WTC11 (cell line): ENCODE data around the gene CASKIN2. TPM values are rescaled to one million over a fixed set of nuclear protein-coding genes. Genes with fewer than 3 reads are reported as not detected.

Experiments used
- ATAC-seq: fragments of 200-7000 bp; cut with Tn5 transposase; 2 replicates; pipeline ENCODE4 v1.10.0; 2021; ENCODE audit warnings: mild to moderate bottlenecking, moderate library complexity
- CTCF ChIA-PET: fragments of 300-600 bp; sonication (Branson Sonifier 250); formaldehyde crosslinking; loops from one replicate; lab custom pipeline; 2021; ENCODE audit warnings: antibody characterized with exemption; lab: Charles Lee
- POLR2A ChIA-PET: fragments of 350-600 bp; sonication (Branson Sonifier 250); formaldehyde crosslinking; loops from one replicate; lab custom pipeline; 2021; ENCODE audit warnings: antibody characterized with exemption; lab: Charles Lee
- DNase-seq: peaks from one replicate; pipeline ENCODE4 v3.0.0; 2021; ENCODE audit warnings: low spot score
- H3K27ac Mint-ChIP-seq: 2 replicates; pipeline ENCODE4 v1.8.0; 2021; ENCODE audit warnings: mixed read lengths
- H3K27me3 Mint-ChIP-seq: 2 replicates; pipeline ENCODE4 v1.8.0; 2021; ENCODE audit warnings: low read depth, mild to moderate bottlenecking, moderate library complexity, mixed read lengths
- H3K36me3 Mint-ChIP-seq: 2 replicates; pipeline ENCODE4 v1.8.0; 2021; ENCODE audit warnings: mixed read lengths
- H3K4me1 Mint-ChIP-seq: 2 replicates; pipeline ENCODE4 v1.8.0; 2022; ENCODE audit warnings: mixed read lengths
- H3K4me3 Mint-ChIP-seq: 2 replicates; pipeline ENCODE4 v1.8.0; 2021; ENCODE audit warnings: mild to moderate bottlenecking, moderate library complexity, mixed read lengths
- H3K9me3 Mint-ChIP-seq: 2 replicates; pipeline ENCODE4 v1.8.0; 2021; ENCODE audit warnings: mixed read lengths
- ARID4B ChIP-seq: sonication (generic); formaldehyde crosslinking; IDR thresholded peaks from 2 replicates; pipeline ENCODE4 v1.8.0; 2023; ENCODE audit warnings: missing genetic modification reagents, mild to moderate bottlenecking, borderline replicate concordance
- CREM ChIP-seq: sonication (generic); formaldehyde crosslinking; IDR thresholded peaks from 2 replicates; pipeline ENCODE4 v1.8.1; 2022; ENCODE audit warnings: mild to moderate bottlenecking, missing genetic modification reagents, moderate library complexity
- ESRRA ChIP-seq: sonication (generic); formaldehyde crosslinking; IDR thresholded peaks from 2 replicates; pipeline ENCODE4 v1.8.1; 2022; ENCODE audit warnings: mild to moderate bottlenecking, missing genetic modification reagents, borderline replicate concordance
- ETV6 ChIP-seq: sonication (generic); formaldehyde crosslinking; IDR thresholded peaks from 2 replicates; pipeline ENCODE4 v1.8.1; 2022; ENCODE audit warnings: mild to moderate bottlenecking, missing genetic modification reagents
- FOXK1 ChIP-seq: sonication (generic); formaldehyde crosslinking; IDR thresholded peaks from 2 replicates; pipeline ENCODE4 v1.8.0; 2022; ENCODE audit warnings: mild to moderate bottlenecking, moderate library complexity, missing genetic modification reagents
- MXD4 ChIP-seq: fragments of 250-450 bp; sonication (Bioruptor Pico); IDR thresholded peaks from 2 replicates; pipeline ENCODE4 v1.8.0; 2021; ENCODE audit warnings: mild to moderate bottlenecking, moderate library complexity, borderline replicate concordance
- MYBL2 ChIP-seq: sonication (generic); formaldehyde crosslinking; IDR thresholded peaks from 2 replicates; pipeline ENCODE4 v1.8.1; 2023; ENCODE audit warnings: mild to moderate bottlenecking, moderate library complexity, missing genetic modification reagents
- NFATC4 ChIP-seq: fragments of 250-450 bp; sonication (Bioruptor Pico); IDR thresholded peaks from 2 replicates; pipeline ENCODE4 v1.9.0; 2021; ENCODE audit warnings: mild to moderate bottlenecking
- NR1H2 ChIP-seq: sonication (generic); formaldehyde crosslinking; IDR thresholded peaks from 2 replicates; pipeline ENCODE4 v1.9.0; 2021; ENCODE audit warnings: mild to moderate bottlenecking, moderate library complexity, missing genetic modification reagents
- PRRX2 ChIP-seq: fragments of 250-450 bp; sonication (Bioruptor Pico); IDR thresholded peaks from 2 replicates; pipeline ENCODE4 v1.8.0; 2021; ENCODE audit warnings: mild to moderate bottlenecking
- SMAD3 ChIP-seq: sonication (generic); formaldehyde crosslinking; IDR thresholded peaks from 2 replicates; pipeline ENCODE4 v1.8.0; 2022; ENCODE audit warnings: missing genetic modification reagents, mild to moderate bottlenecking, borderline replicate concordance
- SOX15 ChIP-seq: fragments of 250-450 bp; sonication (Bioruptor Pico); IDR thresholded peaks from 2 replicates; pipeline ENCODE4 v1.9.0; 2021; ENCODE audit warnings: mild to moderate bottlenecking
- TCF7 ChIP-seq: sonication (generic); formaldehyde crosslinking; IDR thresholded peaks from 2 replicates; pipeline ENCODE4 v1.8.0; 2022; ENCODE audit warnings: mild to moderate bottlenecking, low read depth, missing genetic modification reagents, moderate library complexity
- ZBTB43 ChIP-seq: sonication (generic); formaldehyde crosslinking; IDR thresholded peaks from 2 replicates; pipeline ENCODE4 v1.8.1; 2023; ENCODE audit warnings: mild to moderate bottlenecking, missing genetic modification reagents
- ZMAT4 ChIP-seq: fragments of 250-450 bp; sonication (Bioruptor Pico); IDR thresholded peaks from 2 replicates; pipeline ENCODE4 v1.9.0; 2021; ENCODE audit warnings: mild to moderate bottlenecking
- total RNA-seq: library from RNA; stranded (reverse); gene quantifications from 3 replicates; pipeline ENCODE4 v1.2.3, GENCODE V29; 2021
- TF ChIP-seq, protein P1 (sequence below): sonication (generic); formaldehyde crosslinking; IDR thresholded peaks from 2 replicates; pipeline ENCODE4 v1.8.1; 2022; ENCODE audit warnings: low read depth, missing genetic modification reagents, borderline replicate concordance
- TF ChIP-seq, protein P2 (sequence below): sonication (generic); formaldehyde crosslinking; IDR thresholded peaks from 2 replicates; pipeline ENCODE4 v1.8.0; 2022; ENCODE audit warnings: mild to moderate bottlenecking, missing genetic modification reagents
- TF ChIP-seq, protein P3 (sequence below): sonication (generic); formaldehyde crosslinking; IDR thresholded peaks from 2 replicates; pipeline ENCODE4 v1.8.0; 2023; ENCODE audit warnings: mild to moderate bottlenecking, missing genetic modification reagents
- TF ChIP-seq, protein P4 (sequence below): sonication (generic); formaldehyde crosslinking; IDR thresholded peaks from 2 replicates; pipeline ENCODE4 v1.8.1; 2022; ENCODE audit warnings: mild to moderate bottlenecking, missing genetic modification reagents, moderate library complexity, borderline replicate concordance

The CASKIN2 gene
- total RNA-seq, 1 experiment from 2014 or later = 31.9 TPM

- Mint-ChIP-seq H3K27ac (no peak overlapping the region), H3K9me3 (no peaks in the 10 kb centered on the region), H3K27me3 (no peaks in the 10 kb centered on the region), H3K4me3 (no peak overlapping the region), H3K36me3 (no peaks in the 10 kb centered on the region), H3K4me1 (peaks cover 16% of the 10 kb centered on the region)
- TF ChIP-seq SOX15 (CRISPR knock-in tag) (no peak), NR1H2 (CRISPR knock-in tag) (no peak), MYBL2 (CRISPR knock-in tag) (no peak), ZMAT4 (no peak), ARID4B (CRISPR knock-in tag) (no peak), SMAD3 (CRISPR knock-in tag) (no peak), FOXK1 (CRISPR knock-in tag) (no peak), TCF7 (CRISPR knock-in tag) (no peak), ZBTB43 (CRISPR knock-in tag) (no peak), ESRRA (no peak), ETV6 (CRISPR knock-in tag) (no peak), CREM (CRISPR knock-in tag) (no peak), NFATC4 (CRISPR knock-in tag) (no peak), MXD4 (no peak), PRRX2 (CRISPR knock-in tag) (no peak)
- TF ChIP-seq, protein P1, sequence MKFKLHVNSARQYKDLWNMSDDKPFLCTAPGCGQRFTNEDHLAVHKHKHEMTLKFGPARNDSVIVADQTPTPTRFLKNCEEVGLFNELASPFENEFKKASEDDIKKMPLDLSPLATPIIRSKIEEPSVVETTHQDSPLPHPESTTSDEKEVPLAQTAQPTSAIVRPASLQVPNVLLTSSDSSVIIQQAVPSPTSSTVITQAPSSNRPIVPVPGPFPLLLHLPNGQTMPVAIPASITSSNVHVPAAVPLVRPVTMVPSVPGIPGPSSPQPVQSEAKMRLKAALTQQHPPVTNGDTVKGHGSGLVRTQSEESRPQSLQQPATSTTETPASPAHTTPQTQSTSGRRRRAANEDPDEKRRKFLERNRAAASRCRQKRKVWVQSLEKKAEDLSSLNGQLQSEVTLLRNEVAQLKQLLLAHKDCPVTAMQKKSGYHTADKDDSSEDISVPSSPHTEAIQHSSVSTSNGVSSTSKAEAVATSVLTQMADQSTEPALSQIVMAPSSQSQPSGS (CRISPR knock-in tag) = no peak
- TF ChIP-seq, protein P2, sequence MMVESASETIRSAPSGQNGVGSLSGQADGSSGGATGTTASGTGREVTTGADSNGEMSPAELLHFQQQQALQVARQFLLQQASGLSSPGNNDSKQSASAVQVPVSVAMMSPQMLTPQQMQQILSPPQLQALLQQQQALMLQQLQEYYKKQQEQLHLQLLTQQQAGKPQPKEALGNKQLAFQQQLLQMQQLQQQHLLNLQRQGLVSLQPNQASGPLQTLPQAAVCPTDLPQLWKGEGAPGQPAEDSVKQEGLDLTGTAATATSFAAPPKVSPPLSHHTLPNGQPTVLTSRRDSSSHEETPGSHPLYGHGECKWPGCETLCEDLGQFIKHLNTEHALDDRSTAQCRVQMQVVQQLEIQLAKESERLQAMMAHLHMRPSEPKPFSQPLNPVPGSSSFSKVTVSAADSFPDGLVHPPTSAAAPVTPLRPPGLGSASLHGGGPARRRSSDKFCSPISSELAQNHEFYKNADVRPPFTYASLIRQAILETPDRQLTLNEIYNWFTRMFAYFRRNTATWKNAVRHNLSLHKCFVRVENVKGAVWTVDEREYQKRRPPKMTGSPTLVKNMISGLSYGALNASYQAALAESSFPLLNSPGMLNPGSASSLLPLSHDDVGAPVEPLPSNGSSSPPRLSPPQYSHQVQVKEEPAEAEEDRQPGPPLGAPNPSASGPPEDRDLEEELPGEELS = no peak
- TF ChIP-seq, protein P3, sequence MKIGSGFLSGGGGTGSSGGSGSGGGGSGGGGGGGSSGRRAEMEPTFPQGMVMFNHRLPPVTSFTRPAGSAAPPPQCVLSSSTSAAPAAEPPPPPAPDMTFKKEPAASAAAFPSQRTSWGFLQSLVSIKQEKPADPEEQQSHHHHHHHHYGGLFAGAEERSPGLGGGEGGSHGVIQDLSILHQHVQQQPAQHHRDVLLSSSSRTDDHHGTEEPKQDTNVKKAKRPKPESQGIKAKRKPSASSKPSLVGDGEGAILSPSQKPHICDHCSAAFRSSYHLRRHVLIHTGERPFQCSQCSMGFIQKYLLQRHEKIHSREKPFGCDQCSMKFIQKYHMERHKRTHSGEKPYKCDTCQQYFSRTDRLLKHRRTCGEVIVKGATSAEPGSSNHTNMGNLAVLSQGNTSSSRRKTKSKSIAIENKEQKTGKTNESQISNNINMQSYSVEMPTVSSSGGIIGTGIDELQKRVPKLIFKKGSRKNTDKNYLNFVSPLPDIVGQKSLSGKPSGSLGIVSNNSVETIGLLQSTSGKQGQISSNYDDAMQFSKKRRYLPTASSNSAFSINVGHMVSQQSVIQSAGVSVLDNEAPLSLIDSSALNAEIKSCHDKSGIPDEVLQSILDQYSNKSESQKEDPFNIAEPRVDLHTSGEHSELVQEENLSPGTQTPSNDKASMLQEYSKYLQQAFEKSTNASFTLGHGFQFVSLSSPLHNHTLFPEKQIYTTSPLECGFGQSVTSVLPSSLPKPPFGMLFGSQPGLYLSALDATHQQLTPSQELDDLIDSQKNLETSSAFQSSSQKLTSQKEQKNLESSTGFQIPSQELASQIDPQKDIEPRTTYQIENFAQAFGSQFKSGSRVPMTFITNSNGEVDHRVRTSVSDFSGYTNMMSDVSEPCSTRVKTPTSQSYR = no peak
- TF ChIP-seq, protein P4, sequence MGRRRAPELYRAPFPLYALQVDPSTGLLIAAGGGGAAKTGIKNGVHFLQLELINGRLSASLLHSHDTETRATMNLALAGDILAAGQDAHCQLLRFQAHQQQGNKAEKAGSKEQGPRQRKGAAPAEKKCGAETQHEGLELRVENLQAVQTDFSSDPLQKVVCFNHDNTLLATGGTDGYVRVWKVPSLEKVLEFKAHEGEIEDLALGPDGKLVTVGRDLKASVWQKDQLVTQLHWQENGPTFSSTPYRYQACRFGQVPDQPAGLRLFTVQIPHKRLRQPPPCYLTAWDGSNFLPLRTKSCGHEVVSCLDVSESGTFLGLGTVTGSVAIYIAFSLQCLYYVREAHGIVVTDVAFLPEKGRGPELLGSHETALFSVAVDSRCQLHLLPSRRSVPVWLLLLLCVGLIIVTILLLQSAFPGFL (CRISPR knock-in tag) = no peak
- ChIA-PET CTCF (interaction anchor here (1.2 kb wide), 1 partner anchor 48 kb away, joined by 3 read pairs; no protein-coding TSS in a partner anchor), POLR2A (no interaction called here)
- ATAC-seq (no peak), DNase-seq (no peak)
These were observed 61.1 kb downstream of the CASKIN2 start for GRCh38 chr17:75454193-75454592.
